HG03565 (cell line): ENCODE measurements around the gene PRPF38A.
"Not testable (repeated sequence)": the region's sequence is repeated elsewhere in the genome, so short reads cannot be mapped to it uniquely, and the experiment has no call there.

Experiments
- ATAC-seq: cut with Tn5 transposase; IDR thresholded peaks from one replicate; pipeline ENCODE4 v1.9.1; 2021; ENCODE audit warnings: mild to moderate bottlenecking, moderate library complexity; ENCODE audit not compliant: unreplicated experiment

The PRPF38A gene, protein sequence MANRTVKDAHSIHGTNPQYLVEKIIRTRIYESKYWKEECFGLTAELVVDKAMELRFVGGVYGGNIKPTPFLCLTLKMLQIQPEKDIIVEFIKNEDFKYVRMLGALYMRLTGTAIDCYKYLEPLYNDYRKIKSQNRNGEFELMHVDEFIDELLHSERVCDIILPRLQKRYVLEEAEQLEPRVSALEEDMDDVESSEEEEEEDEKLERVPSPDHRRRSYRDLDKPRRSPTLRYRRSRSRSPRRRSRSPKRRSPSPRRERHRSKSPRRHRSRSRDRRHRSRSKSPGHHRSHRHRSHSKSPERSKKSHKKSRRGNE

DNA sequence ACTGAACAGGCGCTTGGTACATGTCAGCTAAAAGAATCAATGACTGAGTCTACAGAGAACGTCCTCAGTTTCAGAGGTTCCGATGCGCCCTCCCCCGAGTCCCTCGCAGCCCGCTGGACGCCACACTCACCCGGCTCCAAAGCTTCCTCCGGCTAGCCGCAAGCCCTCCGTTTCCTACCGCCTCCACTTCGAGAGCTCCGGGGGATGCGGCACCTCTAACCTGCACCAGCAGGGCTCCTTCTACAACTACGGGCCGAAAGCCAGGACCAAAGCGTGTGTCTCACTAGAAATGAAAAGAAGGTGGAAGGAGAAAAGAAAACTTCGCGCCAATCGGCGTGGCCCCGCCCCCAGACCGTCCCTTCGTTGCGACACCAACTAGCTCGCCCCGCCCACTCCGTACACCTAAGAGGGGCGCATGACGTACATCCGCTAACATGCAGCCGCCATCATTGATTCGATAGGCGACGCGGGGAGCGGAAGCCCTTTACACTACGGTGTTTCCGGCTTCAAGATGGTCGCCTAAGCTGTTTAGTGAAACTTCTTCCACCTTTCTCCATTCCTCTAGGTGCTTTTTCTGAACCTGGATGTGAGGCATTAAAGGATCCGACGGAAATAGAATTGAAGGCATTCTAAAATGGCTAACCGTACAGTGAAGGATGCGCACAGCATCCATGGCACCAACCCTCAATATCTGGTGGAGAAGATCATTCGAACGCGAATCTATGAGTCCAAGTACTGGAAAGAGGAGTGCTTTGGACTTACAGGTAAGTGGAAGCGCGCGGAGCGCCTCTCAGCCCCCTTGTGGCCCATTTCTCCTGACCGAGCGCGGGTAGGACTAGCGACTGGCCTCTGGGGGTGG, at the start of gene PRPF38A, which contains the start of gene ORC1:
Gene PRPF38A, plus strand, starts transcription at position 487 of the 859 bp plus-strand sequence. Its CDS starts 148 bp downstream, at position 635.
Gene ORC1, minus strand, starts transcription at position 308 of the 859 bp plus-strand sequence. CDS start 2,200 bp downstream, outside the sequence.
- ATAC-seq = peak; percentile 81

DNA sequence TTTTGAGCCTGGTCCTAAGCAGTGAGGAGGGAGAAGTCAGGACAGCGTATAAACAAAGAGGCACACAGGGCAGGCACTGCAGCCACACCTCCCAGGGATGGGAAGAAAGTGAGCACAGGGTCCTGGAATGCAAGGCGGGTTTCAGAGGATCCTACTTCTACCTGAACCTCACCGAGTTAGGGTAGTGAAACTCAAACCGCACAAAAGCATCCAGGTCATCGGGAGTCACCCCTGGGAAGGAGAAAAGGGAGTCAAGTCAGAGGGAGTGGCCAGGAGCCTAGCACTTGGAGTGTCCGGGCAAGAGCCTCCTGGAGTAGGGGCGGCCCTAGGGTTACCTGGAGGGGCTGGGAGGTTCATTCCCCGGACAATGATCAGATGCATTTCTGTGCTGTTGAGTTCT, 49.0 kb upstream of the PRPF38A start:
- ATAC-seq = no peak

DNA sequence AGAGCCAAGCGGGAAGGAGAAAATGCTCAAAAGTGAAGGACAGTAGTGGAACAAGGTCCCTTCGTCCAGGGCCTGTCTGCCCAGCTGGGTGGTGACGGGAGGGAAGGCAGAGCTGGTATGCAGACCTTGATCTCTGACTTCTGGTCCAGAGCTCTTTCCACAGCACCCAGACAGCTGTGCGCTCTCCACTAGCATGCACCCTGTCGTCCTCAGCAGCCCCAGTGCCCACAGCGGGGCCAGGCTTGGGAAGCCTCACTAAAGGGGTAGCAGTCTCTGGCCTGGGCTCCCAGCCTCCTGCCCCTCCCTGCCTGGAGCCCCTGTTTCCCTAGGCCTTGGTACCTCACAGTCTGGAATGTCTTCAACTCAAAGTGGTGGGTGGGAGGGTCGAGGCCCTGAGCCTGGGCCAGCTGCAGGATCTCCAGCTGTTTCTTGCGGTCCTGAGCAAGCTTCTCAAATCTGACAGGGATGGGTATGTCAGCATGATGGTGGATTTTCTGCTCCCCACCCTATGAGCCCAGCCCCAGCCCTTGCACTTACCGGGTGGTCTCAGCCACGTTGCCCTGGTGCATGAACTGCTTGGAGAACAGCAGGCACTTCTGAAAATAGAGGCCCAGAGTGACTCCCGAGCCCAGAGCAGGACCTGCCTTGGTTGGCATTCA, 48.4 kb upstream of the PRPF38A start:
- ATAC-seq = no peak

DNA sequence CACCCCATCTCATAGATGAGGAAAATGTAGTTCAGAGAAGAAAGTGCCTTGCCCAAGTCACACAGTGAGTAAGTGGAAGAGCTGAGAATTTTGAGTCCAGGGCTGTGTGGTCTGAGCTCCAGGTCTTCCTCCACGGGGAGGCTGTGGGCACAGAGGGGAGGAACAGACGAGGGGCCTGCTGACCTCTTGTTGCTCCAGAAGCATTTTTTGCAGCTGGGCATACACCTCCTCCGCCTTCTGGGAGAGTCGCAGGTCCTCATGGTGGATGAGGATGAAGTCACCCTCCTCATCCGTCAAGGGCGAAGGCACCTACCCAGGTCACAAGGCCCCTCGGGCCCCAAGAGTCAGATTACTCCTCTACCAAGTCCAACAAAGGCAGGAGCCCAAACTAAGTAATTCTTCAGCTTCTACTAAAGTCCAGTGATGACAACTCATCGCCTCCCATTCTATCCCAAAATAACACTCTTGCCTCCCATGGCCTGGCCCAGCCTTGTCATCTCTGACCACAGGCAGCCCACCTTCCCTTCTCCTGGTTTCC, 47.5 kb upstream of the PRPF38A start:
- ATAC-seq = no peak

DNA sequence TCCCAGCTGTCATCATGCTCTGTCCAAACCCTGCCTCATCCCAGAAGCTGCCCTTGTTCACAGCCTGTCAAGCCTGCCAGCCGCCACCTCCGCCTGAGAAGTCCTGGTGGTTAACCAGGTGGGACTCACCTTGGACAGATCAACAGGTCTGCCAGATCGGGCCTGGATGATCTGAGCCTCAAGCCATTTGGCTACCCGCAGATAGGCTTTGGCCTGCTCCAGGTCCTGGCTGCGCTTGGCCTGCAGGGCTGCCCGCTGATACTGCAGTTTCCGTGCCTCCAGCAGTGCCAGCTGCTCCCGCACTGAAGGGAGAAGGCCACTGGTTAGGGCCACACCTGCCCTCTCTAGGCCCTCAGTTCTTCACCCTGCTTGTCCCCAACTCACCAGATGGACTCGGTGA, 47.0 kb upstream of the PRPF38A start:
- no peak for ATAC-seq

DNA sequence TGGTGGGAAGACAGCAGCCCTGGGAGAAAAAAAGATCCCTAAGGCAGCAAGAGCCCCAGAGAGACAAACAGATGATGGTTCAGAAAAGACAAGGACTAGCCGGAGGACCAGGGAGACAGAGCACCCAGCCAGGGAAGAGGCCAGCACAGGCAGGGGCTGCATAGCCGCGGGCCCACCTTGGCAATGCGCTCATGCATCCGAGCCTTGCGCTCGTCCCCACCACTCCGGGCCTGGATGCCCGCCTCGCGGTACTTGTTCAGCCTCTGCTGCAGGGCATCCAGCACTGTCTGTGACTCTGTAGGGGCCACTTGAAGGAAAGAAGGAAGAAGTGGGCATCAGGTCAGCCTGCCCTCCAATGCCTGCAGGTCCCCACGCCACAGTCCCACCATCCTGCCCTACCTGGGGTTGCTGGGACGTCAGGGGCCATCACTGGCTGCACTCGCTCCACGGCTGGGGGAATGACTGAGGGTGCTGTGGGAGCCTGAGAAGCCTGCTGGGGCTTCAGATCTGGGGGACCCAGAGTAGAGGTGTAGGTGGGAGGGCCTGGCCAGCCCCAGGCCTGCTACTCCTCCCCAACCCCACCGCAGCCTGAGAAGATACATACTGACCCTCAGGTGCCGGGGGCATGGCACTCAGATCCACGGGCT, 45.4 kb upstream of the PRPF38A start:
- ATAC-seq = no peak

DNA sequence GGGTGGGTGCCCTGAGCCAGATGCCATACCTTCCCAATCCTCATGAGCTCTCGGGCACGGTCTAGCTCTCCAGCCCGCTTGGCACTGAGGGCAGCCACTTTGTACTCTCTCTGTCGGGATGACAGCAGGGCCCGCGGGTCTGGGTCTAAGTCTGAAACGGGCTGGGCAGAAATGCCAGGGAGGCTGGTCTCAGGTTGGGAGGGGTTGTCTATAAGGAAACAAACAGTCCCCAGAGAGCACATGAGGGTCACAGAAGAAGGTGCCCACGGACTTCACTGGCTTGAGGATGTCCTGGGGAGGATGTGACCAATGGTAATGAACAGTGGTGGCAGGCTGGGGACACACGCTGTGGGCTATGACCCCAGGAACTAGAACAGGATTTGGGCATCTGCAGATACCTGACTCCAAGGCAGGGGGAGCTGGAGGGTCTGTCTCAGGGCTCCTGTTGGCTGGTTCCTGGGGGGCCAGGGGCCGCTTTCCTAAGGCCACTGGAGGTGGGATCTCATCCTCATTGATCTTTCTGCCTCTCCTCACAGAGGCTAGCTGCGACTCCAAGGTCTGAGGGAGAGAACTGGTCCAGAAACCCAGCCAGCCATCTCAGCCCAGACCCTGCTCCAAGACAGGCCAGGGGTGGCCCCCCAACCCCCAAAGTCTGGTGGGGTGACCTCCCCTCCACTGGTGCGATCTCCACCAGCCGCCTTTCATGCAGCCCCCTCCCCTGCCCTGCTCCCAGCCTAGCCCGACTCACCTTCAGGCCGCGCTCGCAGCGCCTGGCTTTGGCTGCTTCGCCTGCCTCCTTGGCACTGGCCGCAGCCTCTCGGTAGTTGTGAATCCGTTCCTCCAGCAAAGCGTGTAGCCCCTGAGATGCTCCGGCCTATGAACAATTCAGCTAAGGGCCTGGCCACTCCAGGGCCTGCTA, 44.5 kb upstream of the PRPF38A start:
- no peak for ATAC-seq

DNA sequence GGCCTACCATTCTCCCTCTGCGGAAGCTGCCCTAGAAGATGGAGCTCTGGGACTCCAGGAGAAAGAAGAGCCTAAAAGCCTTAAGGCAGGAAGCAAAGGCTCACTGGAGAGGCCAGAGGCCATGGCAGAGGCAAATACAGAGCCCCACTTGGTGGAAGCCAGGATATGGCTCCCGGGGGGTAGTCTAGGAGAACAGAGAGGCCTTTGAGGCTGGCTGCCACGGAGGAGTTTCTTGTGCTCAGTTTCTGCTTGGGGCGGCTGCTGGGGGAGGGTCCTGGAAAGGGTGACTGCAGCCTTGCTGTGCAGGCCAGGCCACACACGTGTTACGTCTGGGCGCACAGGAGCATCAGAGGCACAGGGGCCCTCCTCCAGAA, 43.8 kb upstream of the PRPF38A start:
- no peak for ATAC-seq

DNA sequence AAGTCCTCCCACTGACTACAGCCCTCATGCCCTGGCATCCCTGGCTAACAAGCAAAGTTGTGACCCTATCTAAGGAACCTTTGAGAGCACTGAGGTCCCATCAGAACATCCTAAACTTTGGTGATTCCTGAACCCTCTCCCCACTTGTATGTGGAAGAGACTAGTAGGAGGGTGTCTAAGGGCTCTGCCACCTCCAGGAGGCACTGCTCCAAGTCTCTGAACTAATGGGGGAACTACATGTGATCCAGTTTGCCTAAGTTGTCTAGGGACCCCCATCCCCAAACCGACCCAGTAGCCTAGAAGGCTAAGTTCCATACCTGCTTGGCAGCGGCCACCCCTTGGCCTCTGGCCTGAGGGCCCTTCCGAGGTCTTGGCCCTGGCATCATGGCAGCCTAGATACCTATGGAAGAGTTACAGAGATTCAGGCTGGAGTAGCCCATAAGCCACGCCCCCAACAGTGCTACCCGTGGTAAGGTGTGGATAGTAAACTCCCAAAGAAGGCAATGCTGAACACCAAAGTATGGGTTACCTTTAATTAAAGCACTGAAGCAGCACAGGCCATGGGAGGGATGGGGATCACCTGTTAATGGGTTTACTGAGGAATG, 40.1 kb upstream of the PRPF38A start:
- no peak for ATAC-seq

DNA sequence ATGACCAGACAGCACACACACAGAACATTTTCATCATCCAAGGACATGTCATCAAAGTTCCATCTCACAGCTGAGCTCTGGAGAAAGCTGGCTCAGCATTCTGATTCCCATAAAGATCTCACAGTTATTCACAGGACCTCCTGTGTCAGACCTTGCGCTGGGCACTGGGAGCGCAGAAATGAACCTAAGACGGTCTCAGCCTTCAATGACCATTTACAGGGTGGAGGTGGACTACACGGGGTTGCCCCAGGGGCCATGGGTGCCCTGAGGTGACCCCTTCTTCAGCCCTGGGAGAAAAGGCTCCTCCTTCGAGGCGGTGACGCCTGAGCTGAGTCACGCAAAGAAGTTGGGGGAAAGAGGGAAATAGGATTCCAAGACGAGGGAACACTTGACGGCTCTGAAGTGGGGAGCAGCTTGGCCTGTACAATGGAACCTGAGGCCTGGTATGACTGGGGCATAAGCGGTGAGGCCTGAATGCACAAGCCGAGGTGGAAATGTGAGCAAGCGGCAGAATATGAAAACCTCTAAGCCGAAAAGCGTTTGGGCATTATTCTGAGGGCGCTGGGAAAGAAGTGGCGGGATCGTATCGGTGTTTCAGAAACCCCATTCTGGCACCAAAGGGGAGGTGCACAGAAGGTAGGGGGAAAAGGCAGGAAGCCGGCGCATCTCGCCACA, 39.2 kb upstream of the PRPF38A start:
- no peak for ATAC-seq

DNA sequence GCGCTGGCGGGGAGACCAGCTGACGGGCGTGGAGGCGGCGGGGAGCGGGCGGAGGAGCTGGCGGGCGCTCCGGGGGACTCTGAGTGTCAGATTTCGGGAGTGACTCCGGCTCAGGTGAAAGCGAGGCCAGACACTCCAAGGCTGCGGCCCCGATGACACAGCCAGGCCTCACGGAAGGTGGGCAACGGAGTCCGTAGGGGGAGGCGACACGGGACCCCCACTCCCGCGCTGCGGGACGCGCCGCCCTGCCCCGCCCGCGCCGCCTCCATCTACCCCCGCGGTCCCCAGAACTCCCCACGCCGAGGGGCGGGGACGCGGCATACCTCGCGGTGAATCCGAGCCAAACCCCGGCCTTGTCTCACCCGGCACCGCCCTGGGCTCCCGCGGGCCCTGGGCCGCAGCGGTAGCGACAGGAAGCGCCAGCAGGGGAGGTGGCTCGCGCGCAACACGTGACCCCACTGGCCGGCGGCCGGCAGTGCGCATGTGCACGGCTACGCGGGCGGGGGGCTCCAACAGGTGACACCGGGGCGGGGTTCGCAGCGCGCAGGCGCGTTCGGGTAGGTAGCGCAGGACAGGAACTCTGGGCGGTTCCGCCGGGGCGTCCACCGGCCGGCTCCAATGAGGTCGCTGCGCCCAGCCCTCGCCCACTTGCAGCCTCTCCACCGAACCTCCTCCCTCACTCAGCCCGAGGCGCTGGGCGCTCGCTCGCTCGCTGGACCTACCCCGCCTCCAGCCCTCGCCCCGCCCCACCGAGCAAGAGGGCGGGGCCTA, 38.5 kb upstream of the PRPF38A start, which contains the start of gene CC2D1B:
Gene CC2D1B, minus strand, starts transcription at position 460 of the 771 bp plus-strand sequence. CDS start 1,585 bp downstream, outside the sequence.
- peak; percentile 89 for ATAC-seq

DNA sequence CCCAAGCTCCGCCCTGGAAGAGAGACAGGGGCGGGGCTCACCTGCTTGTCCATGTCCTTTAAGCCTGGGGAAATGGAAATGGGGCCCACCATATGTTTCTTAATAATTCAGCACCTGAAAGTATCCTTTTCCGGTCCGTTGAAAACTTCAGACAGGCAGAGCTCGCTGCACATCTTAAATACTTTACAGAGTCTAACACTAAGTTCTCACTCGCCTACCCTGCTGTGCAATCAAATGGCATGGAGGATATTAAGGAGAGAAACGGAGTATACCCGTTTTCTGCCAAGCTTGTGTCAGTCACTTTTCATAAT, 37.9 kb upstream of the PRPF38A start:
- ATAC-seq = no peak

DNA sequence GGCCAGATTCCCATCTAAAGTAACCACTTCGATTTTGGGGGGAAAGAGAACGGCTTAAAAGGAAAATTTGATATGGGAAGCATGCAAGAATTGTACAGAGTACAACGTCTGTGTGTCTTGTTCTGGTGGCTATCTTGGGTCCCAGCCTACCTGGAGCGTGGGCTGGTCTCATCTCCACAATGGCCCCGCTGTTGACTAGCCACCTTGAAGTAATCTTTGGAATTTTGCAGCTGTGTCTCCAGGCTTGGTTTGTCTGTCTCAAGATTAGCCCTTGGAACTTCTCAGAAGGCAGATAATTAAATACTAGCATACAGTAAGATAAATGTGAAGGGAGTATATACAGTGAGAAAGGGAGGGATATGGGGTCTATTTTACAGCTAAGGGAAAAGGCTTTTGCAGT, 37.1 kb upstream of the PRPF38A start:
- ATAC-seq = no peak

DNA sequence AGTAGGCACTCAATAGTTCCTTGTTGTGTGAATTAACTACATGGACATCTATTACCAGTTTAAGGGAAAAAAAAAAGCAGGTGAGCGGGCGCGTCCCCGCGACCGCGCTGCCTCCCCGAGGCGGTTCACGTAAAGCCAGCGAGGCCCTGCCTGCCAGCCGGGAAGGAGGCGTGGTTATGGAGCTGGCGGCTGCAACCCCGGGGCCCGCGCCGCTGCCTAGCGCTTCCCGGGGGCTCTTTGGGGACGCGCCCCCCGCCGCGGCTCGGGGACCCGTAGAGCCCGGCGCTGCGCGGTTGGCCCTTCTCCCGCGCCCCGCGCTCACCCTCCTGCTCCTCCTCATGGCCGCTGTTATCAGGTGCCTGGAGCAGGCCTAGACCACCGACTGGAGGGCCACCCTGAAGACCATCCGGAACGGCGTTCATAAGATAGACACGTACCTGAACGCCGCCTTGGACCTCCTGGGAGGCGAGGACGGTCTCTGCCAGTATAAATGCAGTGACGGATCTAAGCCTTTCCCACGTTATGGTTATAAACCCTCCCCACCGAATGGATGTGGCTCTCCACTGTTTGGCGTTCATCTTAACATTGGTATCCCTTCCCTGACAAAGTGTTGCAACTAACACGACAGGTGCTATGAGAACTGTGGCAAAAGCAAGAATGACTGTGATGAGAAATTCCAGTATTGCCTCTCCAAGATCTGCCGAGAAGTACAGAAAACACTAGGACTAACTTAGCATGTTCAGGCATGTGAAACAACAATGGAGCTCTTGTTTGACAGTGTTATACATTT, 35.8 kb upstream of the PRPF38A start:
- ATAC-seq = no peak

DNA sequence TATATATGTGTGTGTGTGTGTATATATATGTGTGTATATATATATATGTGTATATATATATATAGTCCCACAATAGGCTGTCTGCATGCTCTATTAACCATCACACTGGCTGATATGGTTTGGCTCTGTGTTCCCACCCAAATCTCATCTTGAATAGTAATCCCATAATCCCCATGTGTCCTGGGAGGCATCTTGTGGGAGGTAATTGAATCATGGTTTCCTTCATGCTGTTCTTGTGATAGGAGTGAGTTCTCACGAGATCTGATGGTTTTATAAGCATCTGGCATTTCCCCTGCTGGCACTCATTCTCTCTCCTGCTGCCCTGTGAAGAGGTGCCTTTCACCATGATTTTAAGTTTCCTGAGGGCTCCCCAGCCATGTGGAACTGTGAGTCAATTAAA, 34.6 kb upstream of the PRPF38A start:
- not testable (repeated sequence) for ATAC-seq

DNA sequence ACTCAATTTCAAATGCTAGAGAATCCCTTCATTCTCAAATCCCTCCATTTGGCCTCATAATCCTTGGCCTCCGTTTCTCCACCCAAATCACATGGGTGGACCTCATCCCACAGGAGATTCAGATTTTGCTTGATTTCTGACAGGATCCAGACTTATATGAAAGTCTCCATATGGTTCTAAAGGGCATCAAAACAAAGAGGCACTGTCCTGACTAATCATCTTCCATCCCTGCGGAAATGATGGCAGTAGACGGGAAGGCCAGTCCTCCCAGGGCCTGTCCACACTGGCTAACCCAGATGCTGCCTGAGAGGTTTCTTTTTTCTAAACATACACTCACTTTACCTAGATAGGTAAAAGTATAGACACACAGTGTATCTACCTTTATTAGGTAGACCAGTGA, 19.0 kb upstream of the PRPF38A start:
- ATAC-seq = no peak

DNA sequence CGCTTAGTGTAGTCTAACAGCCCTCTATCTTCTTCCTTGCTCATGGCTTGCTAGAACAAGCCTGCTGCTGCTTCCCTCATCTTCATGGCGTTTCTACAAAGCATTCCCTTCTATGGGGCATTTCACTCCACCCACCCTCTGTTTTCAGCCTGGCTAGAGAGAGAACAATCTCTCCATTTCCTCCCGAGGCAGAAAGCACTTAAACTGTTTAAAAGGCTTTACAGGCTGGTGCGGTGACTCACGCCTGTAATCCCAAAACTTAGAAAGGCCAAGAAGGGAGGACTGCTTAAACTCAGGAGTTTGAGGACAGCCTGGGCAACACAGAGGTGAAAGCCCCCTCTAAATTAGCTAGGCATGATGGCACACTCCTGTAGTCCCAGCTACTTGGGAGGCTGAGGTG, 17.9 kb upstream of the PRPF38A start:
- no peak for ATAC-seq
